ENCODE data around the gene UGCG.
A peak's percentile ranks its signal among the peaks of the same experiment; 100 is the strongest.

The UGCG gene

DNA sequence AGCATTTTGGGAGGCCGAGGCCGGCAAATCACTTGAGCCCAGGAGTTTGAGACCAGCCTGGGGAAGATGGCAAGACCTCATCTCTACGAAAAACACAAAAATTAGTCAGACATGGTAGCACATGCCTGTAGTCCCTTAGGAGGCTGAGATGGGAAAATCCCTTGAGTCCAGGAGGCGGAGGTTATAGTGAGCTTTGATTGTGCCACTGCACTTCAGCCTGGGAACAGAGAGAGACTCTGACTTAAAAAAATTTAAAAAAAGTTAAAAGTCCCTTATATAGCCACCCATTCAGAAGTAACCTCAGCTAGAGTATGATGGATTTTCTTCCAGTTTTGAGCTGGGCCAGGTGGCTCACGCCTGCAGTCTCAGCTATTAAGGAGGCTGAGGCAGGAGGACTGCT lies 72.4 kb downstream of the UGCG start:
- no peak for TF ChIP-seq POLR2A (IDR thresholded peaks at IDR 0.05; ENCODE audit: extremely low read depth, insufficient read length)
- no peak for TF ChIP-seq MYC (IDR thresholded peaks at IDR 0.05; ENCODE audit: low read depth, low read length)
- TF ChIP-seq, protein P1, sequence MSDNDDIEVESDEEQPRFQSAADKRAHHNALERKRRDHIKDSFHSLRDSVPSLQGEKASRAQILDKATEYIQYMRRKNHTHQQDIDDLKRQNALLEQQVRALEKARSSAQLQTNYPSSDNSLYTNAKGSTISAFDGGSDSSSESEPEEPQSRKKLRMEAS (IDR thresholded peaks at IDR 0.05; ENCODE audit: low read depth, low read length) = no peak
- TF ChIP-seq, protein P2, sequence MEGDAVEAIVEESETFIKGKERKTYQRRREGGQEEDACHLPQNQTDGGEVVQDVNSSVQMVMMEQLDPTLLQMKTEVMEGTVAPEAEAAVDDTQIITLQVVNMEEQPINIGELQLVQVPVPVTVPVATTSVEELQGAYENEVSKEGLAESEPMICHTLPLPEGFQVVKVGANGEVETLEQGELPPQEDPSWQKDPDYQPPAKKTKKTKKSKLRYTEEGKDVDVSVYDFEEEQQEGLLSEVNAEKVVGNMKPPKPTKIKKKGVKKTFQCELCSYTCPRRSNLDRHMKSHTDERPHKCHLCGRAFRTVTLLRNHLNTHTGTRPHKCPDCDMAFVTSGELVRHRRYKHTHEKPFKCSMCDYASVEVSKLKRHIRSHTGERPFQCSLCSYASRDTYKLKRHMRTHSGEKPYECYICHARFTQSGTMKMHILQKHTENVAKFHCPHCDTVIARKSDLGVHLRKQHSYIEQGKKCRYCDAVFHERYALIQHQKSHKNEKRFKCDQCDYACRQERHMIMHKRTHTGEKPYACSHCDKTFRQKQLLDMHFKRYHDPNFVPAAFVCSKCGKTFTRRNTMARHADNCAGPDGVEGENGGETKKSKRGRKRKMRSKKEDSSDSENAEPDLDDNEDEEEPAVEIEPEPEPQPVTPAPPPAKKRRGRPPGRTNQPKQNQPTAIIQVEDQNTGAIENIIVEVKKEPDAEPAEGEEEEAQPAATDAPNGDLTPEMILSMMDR (IDR thresholded peaks at IDR 0.05; ENCODE audit: low read depth, low read length) = no peak
- no peak overlapping the region for H3K4me3 ChIP-seq (ENCODE audit: low read depth, low read length)
- DNase-seq (ENCODE audit: low read depth) = no peak

DNA sequence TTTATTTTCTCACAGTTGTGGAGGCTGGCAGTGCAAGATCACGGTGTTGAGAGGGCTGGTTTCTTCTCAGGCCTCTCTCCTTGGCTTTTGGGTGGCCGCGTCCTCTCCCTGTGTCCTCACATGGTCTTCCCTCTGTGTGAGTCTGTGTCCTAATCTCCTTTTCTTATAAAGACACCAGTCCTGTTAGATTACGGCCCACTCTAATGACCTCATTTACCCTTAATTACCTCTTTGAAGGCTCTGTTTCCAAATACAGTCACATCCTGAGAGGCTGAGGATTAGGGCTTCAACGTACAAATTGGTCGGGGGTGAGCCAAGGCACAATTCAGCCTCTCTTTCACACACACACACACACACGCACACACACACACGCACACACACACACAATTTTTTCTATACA lies 73.0 kb downstream of the UGCG start:
- H3K4me3 ChIP-seq (ENCODE audit: low read depth, low read length) = no peak overlapping the region
- TF ChIP-seq POLR2A (IDR thresholded peaks at IDR 0.05; ENCODE audit: extremely low read depth, insufficient read length) = no peak
- TF ChIP-seq, protein P1 (IDR thresholded peaks at IDR 0.05; ENCODE audit: low read depth, low read length) = no peak
- TF ChIP-seq, protein P2 (IDR thresholded peaks at IDR 0.05; ENCODE audit: low read depth, low read length) = no peak
- TF ChIP-seq MYC (IDR thresholded peaks at IDR 0.05; ENCODE audit: low read depth, low read length) = no peak
- no peak for DNase-seq (ENCODE audit: low read depth)

DNA sequence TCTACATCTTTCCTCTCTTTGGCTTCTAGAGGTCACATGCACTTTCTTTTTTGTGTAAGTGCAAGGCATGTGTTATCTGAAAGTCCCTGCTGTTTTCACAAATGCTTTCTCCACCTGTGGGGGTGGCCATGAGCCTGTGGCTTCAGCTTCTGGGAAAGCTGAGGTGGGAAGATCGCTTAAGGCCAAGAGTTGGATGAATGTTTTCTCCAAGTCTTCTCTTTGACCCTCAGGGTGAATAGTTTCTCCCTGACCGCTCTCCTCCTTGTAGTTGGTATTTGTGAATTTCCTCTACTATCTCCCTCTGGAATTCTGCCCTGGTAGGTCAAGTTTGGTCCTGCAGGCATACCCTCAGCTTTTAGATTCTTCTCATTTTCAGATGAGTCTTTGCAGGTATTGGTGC lies 74.2 kb downstream of the UGCG start:
- DNase-seq (ENCODE audit: low read depth) = no peak
- TF ChIP-seq, protein P1 (IDR thresholded peaks at IDR 0.05; ENCODE audit: low read depth, low read length) = no peak
- TF ChIP-seq POLR2A (IDR thresholded peaks at IDR 0.05; ENCODE audit: extremely low read depth, insufficient read length) = no peak
- TF ChIP-seq MYC (IDR thresholded peaks at IDR 0.05; ENCODE audit: low read depth, low read length) = no peak
- TF ChIP-seq, protein P2 (IDR thresholded peaks at IDR 0.05; ENCODE audit: low read depth, low read length) = no peak
- no peak overlapping the region for H3K4me3 ChIP-seq (ENCODE audit: low read depth, low read length)

DNA sequence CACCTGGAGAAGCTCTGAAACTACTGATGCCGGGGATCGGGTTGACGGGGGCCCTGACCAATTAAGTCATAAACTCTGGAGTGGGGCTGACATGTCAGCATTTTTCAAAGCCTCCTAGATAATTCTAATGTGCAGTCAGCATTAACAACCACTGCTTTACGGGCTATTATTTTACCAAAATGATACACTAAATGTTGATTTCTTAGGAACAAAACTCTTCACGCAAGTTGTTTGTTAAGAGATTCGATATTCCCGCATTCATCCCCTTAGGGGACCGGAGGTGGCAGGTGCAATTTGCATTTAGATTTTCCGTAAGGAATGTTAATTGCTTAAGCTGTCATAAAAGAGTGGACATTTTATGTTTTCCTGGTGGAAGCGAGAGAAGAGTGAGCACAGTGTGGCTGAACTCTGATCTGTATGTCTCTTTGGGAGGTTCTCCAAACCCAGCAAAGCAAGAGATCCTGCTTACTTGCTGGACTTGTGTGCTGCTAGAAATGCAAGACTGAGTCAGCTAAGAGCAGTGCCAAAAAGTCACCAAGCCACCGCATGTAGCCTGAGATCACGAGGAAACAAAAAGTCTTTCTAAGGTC lies 77.6 kb downstream of the UGCG start:
- no peak overlapping the region for H3K4me3 ChIP-seq (ENCODE audit: low read depth, low read length)
- no peak for DNase-seq (ENCODE audit: low read depth)
- TF ChIP-seq, protein P2 (IDR thresholded peaks at IDR 0.05; ENCODE audit: low read depth, low read length) = no peak
- TF ChIP-seq MYC (IDR thresholded peaks at IDR 0.05; ENCODE audit: low read depth, low read length) (no peak), POLR2A (IDR thresholded peaks at IDR 0.05; ENCODE audit: extremely low read depth, insufficient read length) (no peak)

DNA sequence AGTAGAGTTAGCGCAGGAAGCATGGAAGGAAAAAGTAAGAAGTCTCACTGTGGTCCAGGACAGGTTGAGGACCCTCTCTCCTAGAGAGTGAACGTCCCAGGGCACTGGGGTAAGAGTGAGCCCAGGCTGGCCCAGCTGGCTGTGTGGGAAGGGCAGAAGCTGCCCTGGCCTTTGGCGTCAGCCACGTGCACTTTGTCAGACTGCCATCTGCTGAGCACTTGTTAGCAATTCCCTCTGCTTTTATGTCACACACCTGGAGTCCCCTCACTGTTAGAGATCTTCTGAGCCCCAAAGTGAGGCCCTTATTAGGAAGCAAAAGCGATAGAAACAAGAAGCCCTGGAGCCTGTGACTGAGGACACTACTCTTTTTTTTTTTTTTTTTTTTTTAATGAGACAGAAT lies 79.1 kb downstream of the UGCG start:
- TF ChIP-seq MYC (IDR thresholded peaks at IDR 0.05; ENCODE audit: low read depth, low read length) (peak; percentile 38; the same call in 1 of the 2 replicates), POLR2A (IDR thresholded peaks at IDR 0.05; ENCODE audit: extremely low read depth, insufficient read length) (no peak)
- TF ChIP-seq, protein P1 (IDR thresholded peaks at IDR 0.05; ENCODE audit: low read depth, low read length) = peak; percentile 71
- TF ChIP-seq, protein P2 (IDR thresholded peaks at IDR 0.05; ENCODE audit: low read depth, low read length) = peak; percentile 1
- H3K4me3 ChIP-seq (ENCODE audit: low read depth, low read length) = no peak overlapping the region
- DNase-seq (ENCODE audit: low read depth) = peak; percentile 40

DNA sequence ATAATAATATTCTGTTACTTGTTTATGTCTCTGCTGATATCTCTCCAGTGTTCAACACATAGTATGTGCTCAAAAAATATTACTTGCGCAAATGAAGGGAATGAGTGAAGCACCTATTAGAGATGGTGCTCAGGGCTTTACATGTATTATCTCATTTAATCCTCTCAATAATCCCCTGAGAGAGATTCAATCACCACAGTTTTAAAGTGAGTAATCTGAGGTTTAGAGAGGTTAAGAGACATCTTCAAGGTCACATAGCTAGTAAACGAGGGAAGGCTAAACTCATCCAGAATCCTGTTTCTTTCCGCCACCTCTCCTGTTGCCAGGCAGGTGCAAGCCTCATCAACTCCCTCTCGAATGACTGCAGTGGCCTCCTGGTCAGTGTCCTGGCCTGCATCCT lies 82.0 kb downstream of the UGCG start:
- no peak for DNase-seq (ENCODE audit: low read depth)
- no peak overlapping the region for H3K4me3 ChIP-seq (ENCODE audit: low read depth, low read length)
- TF ChIP-seq, protein P2 (IDR thresholded peaks at IDR 0.05; ENCODE audit: low read depth, low read length) = no peak
- TF ChIP-seq, protein P1 (IDR thresholded peaks at IDR 0.05; ENCODE audit: low read depth, low read length) = no peak
- TF ChIP-seq POLR2A (IDR thresholded peaks at IDR 0.05; ENCODE audit: extremely low read depth, insufficient read length) (no peak), MYC (IDR thresholded peaks at IDR 0.05; ENCODE audit: low read depth, low read length) (no peak)

Data from NB4 (cell line).